ENCODE data around the gene CRX.

- TF ChIP-seq POLR2AphosphoS5 (IDR thresholded peaks at IDR 0.05), result no peak
- TF ChIP-seq CTCF (IDR thresholded peaks at IDR 0.05), result no peak
- TF ChIP-seq POLR2A (IDR thresholded peaks at IDR 0.05), result no peak
- TF ChIP-seq EP300 (IDR thresholded peaks at IDR 0.05), result no peak
Measured at GRCh38 chr19:47826800-47827199, 5.1 kb downstream of the CRX start.
